Astrocyte (in vitro differentiated cells and primary cell): ENCODE data around the gene TRAM2. TPM values are rescaled to one million over a fixed set of nuclear protein-coding genes. Genes with fewer than 3 reads are reported as not detected.
A peak's percentile ranks its signal among the peaks of the same experiment; 100 is the strongest.

ENCODE experiments used
- DNase-seq: peaks from one replicate; pipeline ENCODE4 v3.0.0-alpha.2; 2010; ENCODE audit warnings: low read depth
- FAIRE-seq: peaks from 2 replicates; lab custom pipeline; 2011; peaks lifted over from hg19 to GRCh38; lab: Jason Lieb, UNC
- H2AFZ ChIP-seq: 2 replicates; pipeline ENCODE4 v1.6.0; 2012; ENCODE audit warnings: low read depth, low read length, inconsistent platforms
- H3K27ac ChIP-seq: 2 replicates; pipeline ENCODE4 v1.5.1; 2011; ENCODE audit warnings: low read depth, low read length, inconsistent platforms
- H3K27me3 ChIP-seq: 2 replicates; pipeline ENCODE4 v1.6.0; 2011; ENCODE audit warnings: low read length, inconsistent platforms; ENCODE audit not compliant: insufficient read depth
- H3K36me3 ChIP-seq: 2 replicates; pipeline ENCODE4 v1.5.1; 2011; ENCODE audit warnings: low read length, inconsistent platforms; ENCODE audit not compliant: insufficient read depth
- H3K4me1 ChIP-seq: 2 replicates; pipeline ENCODE4 v1.5.1; 2011; ENCODE audit warnings: low read length, inconsistent platforms; ENCODE audit not compliant: insufficient read depth
- H3K4me2 ChIP-seq: 2 replicates; pipeline ENCODE4 v1.6.0; 2012; ENCODE audit warnings: low read length, inconsistent platforms
- H3K4me3 ChIP-seq: 2 replicates; pipeline ENCODE4 v1.5.1; 2011; ENCODE audit warnings: low read depth, mild to moderate bottlenecking, low read length, inconsistent platforms; ENCODE audit not compliant: insufficient read depth
- H3K79me2 ChIP-seq: 2 replicates; pipeline ENCODE4 v1.6.0; 2012; ENCODE audit warnings: mild to moderate bottlenecking, low read length, inconsistent platforms; ENCODE audit not compliant: insufficient read depth
- H3K9ac ChIP-seq: 2 replicates; pipeline ENCODE4 v1.6.0; 2012; ENCODE audit warnings: mild to moderate bottlenecking, low read length, inconsistent platforms
- H3K9me3 ChIP-seq: 2 replicates; pipeline ENCODE4 v1.5.1; 2012; ENCODE audit warnings: low read depth, mild to moderate bottlenecking, low read length, inconsistent platforms; ENCODE audit not compliant: insufficient read depth
- H4K20me1 ChIP-seq: 2 replicates; pipeline ENCODE4 v1.6.0; 2012; ENCODE audit warnings: low read length, inconsistent platforms; ENCODE audit not compliant: insufficient read depth
- H3K27ac Mint-ChIP-seq: one replicate; pipeline ENCODE4 v1.8.0; 2021; ENCODE audit warnings: mild to moderate bottlenecking, mixed read lengths; ENCODE audit not compliant: unreplicated experiment
- H3K27me3 Mint-ChIP-seq: one replicate; pipeline ENCODE4 v1.8.0; 2021; ENCODE audit warnings: low read depth, mixed read lengths; ENCODE audit not compliant: unreplicated experiment
- H3K36me3 Mint-ChIP-seq: one replicate; pipeline ENCODE4 v1.8.0; 2021; ENCODE audit warnings: low read depth, mixed read lengths; ENCODE audit not compliant: unreplicated experiment
- H3K4me1 Mint-ChIP-seq: one replicate; pipeline ENCODE4 v1.8.0; 2021; ENCODE audit warnings: low read depth, mixed read lengths; ENCODE audit not compliant: unreplicated experiment
- H3K4me3 Mint-ChIP-seq: one replicate; pipeline ENCODE4 v1.8.0; 2021; ENCODE audit warnings: mild to moderate bottlenecking, moderate library complexity, mixed read lengths; ENCODE audit not compliant: unreplicated experiment
- H3K9me3 Mint-ChIP-seq: one replicate; pipeline ENCODE4 v1.8.0; 2021; ENCODE audit warnings: mild to moderate bottlenecking, mixed read lengths; ENCODE audit not compliant: unreplicated experiment
- CTCF ChIP-seq: IDR thresholded peaks from 2 replicates; pipeline ENCODE4 v1.5.1; 2011; ENCODE audit warnings: low read depth, mild to moderate bottlenecking, inconsistent platforms, low read length, moderate library complexity; ENCODE audit not compliant: insufficient read depth
- EZH2 ChIP-seq: IDR thresholded peaks from 2 replicates; pipeline ENCODE4 v1.6.1; 2012; ENCODE audit warnings: mild to moderate bottlenecking, low read length, inconsistent platforms; ENCODE audit not compliant: insufficient read depth
- total RNA-seq: library from RNA; stranded (reverse); gene quantifications from 2 replicates; pipeline ENCODE4 v1.2.1, GENCODE V29; 2021

The TRAM2 gene
- total RNA-seq, 1 donor from 2014 or later, result 93.4 TPM

- FAIRE-seq (no peak), DNase-seq (no peak)
- TF ChIP-seq CTCF (no peak), EZH2 (no peak)
- H3K9me3 Mint-ChIP-seq, result peaks cover 5% of the 10 kb centered on the region
- Histone ChIP-seq H3K27me3 (no peaks in the 10 kb centered on the region), H3K79me2 (peaks cover 49% of the 10 kb centered on the region), H3K36me3 (no peaks in the 10 kb centered on the region), H4K20me1 (peaks cover 36% of the 10 kb centered on the region), H3K4me3 (peak overlapping the region; percentile 76), H3K9me3 (no peaks in the 10 kb centered on the region), H3K9ac (peak overlapping the region; percentile 92), H2AFZ (peak overlapping the region; percentile 79), H3K4me1 (peaks cover 32% of the 10 kb centered on the region), H3K4me2 (peak overlapping the region; percentile 91), H3K27ac (peak overlapping the region; percentile 92)
- H3K36me3 Mint-ChIP-seq, result peaks cover 9% of the 10 kb centered on the region
- H3K27me3 Mint-ChIP-seq, result no peaks in the 10 kb centered on the region
- peak overlapping the region; percentile 88 for H3K4me3 Mint-ChIP-seq
- H3K27ac Mint-ChIP-seq, result peak overlapping the region; percentile 89
- peaks cover 27% of the 10 kb centered on the region for H3K4me1 Mint-ChIP-seq
Observed at GRCh38 chr6:52577778-52578463, 1.1 kb upstream of the TRAM2 start.

- Histone ChIP-seq H3K36me3 (peaks cover 6% of the 10 kb centered on the region), H3K27ac (peak overlapping the region; percentile 70), H3K4me2 (peak overlapping the region; percentile 95), H3K79me2 (peaks cover 63% of the 10 kb centered on the region), H3K27me3 (no peaks in the 10 kb centered on the region), H4K20me1 (peaks cover 48% of the 10 kb centered on the region), H3K9ac (peak overlapping the region; percentile 89), H3K4me3 (peak overlapping the region; percentile 93), H3K9me3 (no peaks in the 10 kb centered on the region), H3K4me1 (peaks cover 45% of the 10 kb centered on the region), H2AFZ (peak overlapping the region; percentile 59)
- no peaks in the 10 kb centered on the region for H3K27me3 Mint-ChIP-seq
- TF ChIP-seq EZH2, result no peak
- peak; percentile 27 for TF ChIP-seq CTCF
- peaks cover 13% of the 10 kb centered on the region for H3K36me3 Mint-ChIP-seq
- H3K4me3 Mint-ChIP-seq, result peak overlapping the region; percentile 87
- DNase-seq, result peak; percentile 72
- FAIRE-seq, result no peak
- peaks cover 38% of the 10 kb centered on the region for H3K4me1 Mint-ChIP-seq
- H3K27ac Mint-ChIP-seq, result peak overlapping the region; percentile 42
- H3K9me3 Mint-ChIP-seq, result peaks cover 5% of the 10 kb centered on the region
Observed at GRCh38 chr6:52576392-52577021, 353 bp downstream of the TRAM2 start.

DNA sequence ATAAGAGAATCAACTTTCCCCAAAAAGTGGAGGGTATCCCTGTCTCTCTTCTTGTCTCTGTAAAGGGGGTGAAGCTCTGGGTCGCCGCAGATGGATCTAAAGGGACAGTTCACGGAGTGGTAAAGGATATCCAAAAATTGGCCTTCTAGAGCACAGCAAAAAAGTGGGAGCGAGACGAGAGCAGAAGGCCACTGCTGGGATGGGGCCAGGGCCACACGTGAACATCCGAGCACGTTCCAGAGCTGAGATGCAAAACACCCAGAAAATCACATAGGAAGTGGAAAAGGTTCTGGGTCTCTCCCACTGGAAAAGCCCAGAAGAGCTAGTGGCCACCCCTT lies 837 bp downstream of the TRAM2 start:
- Histone ChIP-seq H3K4me2 (peak overlapping the region; percentile 95), H3K27ac (peak overlapping the region; percentile 70), H3K79me2 (peaks cover 68% of the 10 kb centered on the region), H3K9ac (peak overlapping the region; percentile 89), H3K9me3 (no peaks in the 10 kb centered on the region), H4K20me1 (peaks cover 53% of the 10 kb centered on the region), H3K4me3 (peak overlapping the region; percentile 93), H3K27me3 (no peaks in the 10 kb centered on the region), H3K36me3 (peaks cover 6% of the 10 kb centered on the region), H2AFZ (no peak overlapping the region), H3K4me1 (peaks cover 49% of the 10 kb centered on the region)
- DNase-seq (no peak), FAIRE-seq (no peak)
- TF ChIP-seq EZH2, result no peak
- no peak for TF ChIP-seq CTCF
- H3K4me1 Mint-ChIP-seq, result peaks cover 41% of the 10 kb centered on the region
- H3K9me3 Mint-ChIP-seq, result peaks cover 5% of the 10 kb centered on the region
- H3K27ac Mint-ChIP-seq, result peak overlapping the region; percentile 44
- H3K36me3 Mint-ChIP-seq, result peaks cover 13% of the 10 kb centered on the region
- peak overlapping the region; percentile 87 for H3K4me3 Mint-ChIP-seq
- no peaks in the 10 kb centered on the region for H3K27me3 Mint-ChIP-seq
